HFF-Myc (cell line): ENCODE measurements around the gene RAD51AP1.
"Not testable (repeated sequence)": the region's sequence is repeated elsewhere in the genome, so short reads cannot be mapped to it uniquely, and the experiment has no call there.

Source experiments
- DNase-seq: peaks from one replicate; pipeline ENCODE4 v3.0.0-alpha.2; 2011; ENCODE audit warnings: low read depth; ENCODE audit errors: extremely low read depth
- H3K4me3 ChIP-seq: replicated peaks from 2 replicates; pipeline ENCODE4 v1.5.1; 2011; ENCODE audit warnings: low read depth, mild to moderate bottlenecking, control low read depth, low read length
- TF ChIP-seq, protein P1 (sequence below): IDR thresholded peaks from 2 replicates; pipeline ENCODE4 v1.5.1; 2012; ENCODE audit warnings: mild to moderate bottlenecking, low read depth, low read length, control low read depth; ENCODE audit errors: missing control alignments

Gene RAD51AP1

DNA sequence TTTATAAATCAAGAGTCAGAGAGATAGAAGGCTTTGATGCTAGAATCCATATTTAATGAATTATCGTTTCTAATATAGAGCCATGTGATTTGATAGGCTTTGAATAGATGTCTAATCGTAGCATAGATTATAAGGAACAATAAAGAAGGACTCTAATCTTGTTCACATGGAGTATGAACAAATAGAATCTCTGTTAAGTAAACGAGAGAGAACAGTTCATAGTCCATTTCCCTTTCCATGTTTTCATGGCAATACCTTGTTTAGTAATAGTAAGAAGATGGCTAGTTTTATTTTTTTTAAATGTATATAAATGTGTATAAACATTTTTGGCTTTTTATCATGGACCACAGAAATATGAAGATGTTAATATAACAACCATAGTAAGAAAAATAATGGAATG lies 32.3 kb upstream of the RAD51AP1 start:
- no peak overlapping the region for H3K4me3 ChIP-seq
- no peak for DNase-seq
- TF ChIP-seq, protein P1, sequence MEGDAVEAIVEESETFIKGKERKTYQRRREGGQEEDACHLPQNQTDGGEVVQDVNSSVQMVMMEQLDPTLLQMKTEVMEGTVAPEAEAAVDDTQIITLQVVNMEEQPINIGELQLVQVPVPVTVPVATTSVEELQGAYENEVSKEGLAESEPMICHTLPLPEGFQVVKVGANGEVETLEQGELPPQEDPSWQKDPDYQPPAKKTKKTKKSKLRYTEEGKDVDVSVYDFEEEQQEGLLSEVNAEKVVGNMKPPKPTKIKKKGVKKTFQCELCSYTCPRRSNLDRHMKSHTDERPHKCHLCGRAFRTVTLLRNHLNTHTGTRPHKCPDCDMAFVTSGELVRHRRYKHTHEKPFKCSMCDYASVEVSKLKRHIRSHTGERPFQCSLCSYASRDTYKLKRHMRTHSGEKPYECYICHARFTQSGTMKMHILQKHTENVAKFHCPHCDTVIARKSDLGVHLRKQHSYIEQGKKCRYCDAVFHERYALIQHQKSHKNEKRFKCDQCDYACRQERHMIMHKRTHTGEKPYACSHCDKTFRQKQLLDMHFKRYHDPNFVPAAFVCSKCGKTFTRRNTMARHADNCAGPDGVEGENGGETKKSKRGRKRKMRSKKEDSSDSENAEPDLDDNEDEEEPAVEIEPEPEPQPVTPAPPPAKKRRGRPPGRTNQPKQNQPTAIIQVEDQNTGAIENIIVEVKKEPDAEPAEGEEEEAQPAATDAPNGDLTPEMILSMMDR = no peak

DNA sequence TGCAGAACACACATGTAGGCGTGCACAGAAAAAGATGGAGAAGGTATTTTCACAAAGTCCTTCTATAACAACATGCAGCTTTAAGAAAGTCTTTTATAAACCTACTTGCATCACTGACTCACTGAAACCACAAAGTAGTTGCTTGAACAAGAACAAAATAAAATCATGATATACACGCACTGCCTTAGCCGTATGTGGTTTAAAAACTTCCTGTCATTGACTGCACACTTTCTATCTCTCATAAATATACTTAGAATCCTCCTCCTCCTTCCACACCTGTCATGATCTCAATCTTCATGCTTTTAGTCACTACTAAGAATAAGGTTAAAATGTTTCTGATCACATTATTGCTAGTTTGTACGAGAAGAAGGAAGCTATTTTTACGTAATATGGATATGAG lies 31.8 kb upstream of the RAD51AP1 start:
- no peak overlapping the region for H3K4me3 ChIP-seq
- DNase-seq = peak; percentile 39
- TF ChIP-seq, protein P1 = no peak

- DNase-seq, H3K4me3 ChIP-seq: not testable (repeated sequence)
Observed at GRCh38 chr12:4508503-4508902, 30.2 kb upstream of the RAD51AP1 start.

DNA sequence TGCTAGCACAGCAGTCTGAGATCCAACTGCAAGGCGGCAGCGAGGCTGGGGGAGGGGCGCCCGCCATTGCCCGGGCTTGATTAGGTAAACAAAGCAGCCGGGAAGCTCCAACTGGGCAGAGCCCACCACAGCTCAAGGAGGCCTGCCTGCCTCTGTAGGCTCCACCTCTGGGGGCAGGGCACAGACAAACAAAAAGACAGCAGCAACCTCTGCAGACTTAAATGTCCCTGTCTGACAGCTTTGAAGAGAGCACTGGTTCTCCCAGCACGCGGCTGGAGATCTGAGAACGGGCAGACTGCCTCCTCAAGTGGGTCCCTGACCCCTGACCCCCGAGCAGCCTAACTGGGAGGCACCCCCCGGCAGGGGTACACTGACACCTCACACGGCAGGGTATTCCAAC lies 29.4 kb upstream of the RAD51AP1 start:
- not testable (repeated sequence) for H3K4me3 ChIP-seq, DNase-seq

GRCh38 chr12:4518106-4518728 lies 20.5 kb upstream of the RAD51AP1 start:
- TF ChIP-seq, protein P1 = no peak
- no peak for DNase-seq
- no peak overlapping the region for H3K4me3 ChIP-seq

DNA sequence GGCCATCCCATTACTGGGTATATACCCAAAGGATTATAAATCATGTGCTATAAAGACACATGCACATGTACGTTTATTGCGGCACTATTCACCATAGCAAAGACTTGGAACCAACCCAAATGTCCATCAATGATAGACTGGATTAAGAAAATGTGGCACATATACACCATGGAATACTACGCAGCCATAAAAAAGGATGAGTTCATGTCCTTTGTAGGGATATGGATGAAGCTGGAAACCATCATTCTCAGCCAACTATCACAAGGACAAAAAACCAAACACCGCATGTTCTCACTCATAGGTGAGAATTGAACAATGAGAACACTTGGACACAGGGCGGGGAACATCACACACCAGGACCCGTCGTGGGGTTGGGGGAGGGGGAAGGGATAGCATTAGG lies 15.2 kb upstream of the RAD51AP1 start:
- DNase-seq, H3K4me3 ChIP-seq: not testable (repeated sequence)

DNA sequence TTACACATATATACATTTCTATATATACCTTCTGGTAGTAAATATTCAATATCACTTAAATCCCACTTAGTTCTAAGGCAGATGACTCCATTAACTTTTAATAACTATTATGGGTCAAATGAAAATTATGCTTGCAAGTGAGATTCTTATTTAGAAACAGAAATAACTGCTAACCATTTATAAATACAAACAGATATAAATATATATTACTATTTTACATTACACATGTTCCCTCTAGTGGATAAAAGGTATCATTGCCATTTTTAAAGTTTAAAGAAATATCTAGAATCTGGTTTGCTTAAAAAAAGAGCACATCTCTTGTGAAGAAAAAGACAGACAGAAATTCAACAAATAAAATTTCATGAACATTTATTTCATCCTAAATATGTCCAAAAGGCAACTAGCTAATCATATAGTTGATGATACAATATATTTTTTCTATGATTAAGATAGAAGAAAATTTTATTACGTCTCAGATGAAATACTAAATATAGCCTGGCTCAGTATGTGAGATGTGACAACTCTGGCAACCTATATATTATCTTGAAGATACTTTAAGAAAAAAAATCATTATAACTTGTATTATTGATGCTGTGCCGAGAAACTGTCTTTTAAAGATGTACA lies 11.7 kb upstream of the RAD51AP1 start:
- TF ChIP-seq, protein P1 = peak; percentile 15
- no peak overlapping the region for H3K4me3 ChIP-seq
- DNase-seq = no peak

- TF ChIP-seq, protein P1 = no peak
- H3K4me3 ChIP-seq = no peak overlapping the region
- DNase-seq = no peak
Observed at GRCh38 chr12:4530160-4530559, 8.5 kb upstream of the RAD51AP1 start.
